GM19397 (cell line): ENCODE measurements around the gene MVD.
"Not testable (repeated sequence)": the region's sequence is repeated elsewhere in the genome, so short reads cannot be mapped to it uniquely, and the experiment has no call there.

Experiments used
- ATAC-seq: cut with Tn5 transposase; IDR thresholded peaks from one replicate; pipeline ENCODE4 v1.9.1; 2021; ENCODE audit warnings: mild to moderate bottlenecking, moderate library complexity; ENCODE audit not compliant: unreplicated experiment

MVD gene

DNA sequence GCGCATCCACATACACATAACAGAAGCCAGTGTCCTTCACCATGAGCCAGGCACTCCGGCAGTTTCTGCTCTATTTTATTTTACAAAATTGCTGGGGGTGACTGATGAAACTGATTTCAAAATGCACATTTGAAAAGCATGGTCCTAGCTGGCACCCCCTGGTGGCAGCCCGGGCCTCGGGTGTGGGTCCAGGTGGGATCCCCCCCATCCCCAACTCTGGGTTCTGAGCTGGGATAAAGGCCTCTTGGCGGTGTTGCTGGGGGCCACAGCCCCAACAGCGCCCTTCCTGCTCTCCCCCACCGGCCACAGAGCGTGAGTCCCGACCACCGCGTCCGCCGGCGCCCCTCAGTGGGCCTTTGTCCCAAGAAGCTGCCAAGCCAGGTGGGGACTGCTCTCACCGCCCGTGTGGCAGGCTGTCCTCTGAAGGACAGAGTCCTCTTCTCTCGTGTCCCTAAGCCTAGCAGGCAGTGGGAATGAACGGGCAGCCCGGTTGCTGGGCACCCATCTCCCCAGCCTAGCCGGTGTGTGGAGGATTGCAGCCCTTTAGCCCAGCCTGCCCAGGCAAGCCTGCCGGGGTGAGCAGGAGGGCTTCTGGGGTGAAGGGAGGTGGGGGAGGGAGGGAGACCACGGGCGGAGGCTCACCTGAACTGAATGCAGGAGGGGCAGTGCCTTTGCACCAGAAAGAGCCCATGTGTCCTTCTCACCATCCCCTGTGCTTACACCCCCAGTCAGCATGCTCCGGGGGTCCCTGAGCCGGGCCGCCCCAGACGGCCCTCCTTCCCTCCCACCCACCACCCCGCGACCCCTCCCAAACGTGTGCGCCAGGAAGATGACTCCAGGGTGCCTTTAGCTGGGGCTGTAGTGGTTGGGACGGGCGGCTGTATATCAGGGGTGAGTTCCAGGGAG lies 22.5 kb upstream of the MVD start:
- no peak for ATAC-seq

- ATAC-seq, result no peak
Measured at GRCh38 chr16:88684569-88685155, 21.8 kb upstream of the MVD start.

- ATAC-seq, result peak; percentile 67
Measured at GRCh38 chr16:88681709-88682451, 19.0 kb upstream of the MVD start.

GRCh38 chr16:88681084-88681680 lies 18.3 kb upstream of the MVD start:
- peak; percentile 5 for ATAC-seq

- ATAC-seq, result no peak
Measured at GRCh38 chr16:88680554-88681083, 17.7 kb upstream of the MVD start.

- ATAC-seq, result no peak
Measured at GRCh38 chr16:88678224-88678979, 15.5 kb upstream of the MVD start.

GRCh38 chr16:88677721-88678120 lies 14.8 kb upstream of the MVD start:
- no peak for ATAC-seq

- no peak for ATAC-seq
Measured at GRCh38 chr16:88676502-88677242, 13.8 kb upstream of the MVD start.

DNA sequence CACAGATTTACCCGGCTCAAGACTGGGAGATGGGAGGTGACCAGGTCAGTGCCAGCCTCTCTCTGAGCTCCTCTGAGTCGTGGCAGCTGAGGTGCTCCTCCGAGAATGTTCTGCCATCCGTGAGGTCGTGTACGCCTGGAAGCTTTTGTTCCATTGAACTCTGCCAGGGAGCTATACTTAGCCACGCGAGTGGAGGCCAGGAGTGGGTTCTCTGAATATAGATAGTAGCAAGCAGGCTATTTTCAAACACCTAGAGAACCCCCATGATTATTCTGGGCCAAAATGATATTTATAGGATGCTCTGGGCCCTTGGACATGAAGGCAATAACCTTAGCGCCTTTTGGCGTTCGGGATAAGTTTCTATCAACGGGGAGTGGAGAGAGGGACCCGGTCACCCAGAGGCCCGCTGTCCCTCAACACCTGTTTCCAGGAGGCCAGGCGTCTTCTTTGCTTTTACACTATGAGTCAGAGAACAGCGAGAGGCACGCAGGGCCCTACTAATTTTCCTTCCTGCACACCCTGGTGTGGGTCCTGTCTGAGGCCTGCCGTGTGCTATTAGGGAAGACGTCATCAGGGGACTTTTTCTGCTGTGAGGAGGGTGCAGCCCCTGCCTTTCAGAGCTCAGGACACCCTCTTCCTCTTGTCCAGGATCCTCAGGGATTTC lies 11.0 kb upstream of the MVD start:
- no peak for ATAC-seq

- ATAC-seq, result no peak
Measured at GRCh38 chr16:88672776-88673175, 9.9 kb upstream of the MVD start.

DNA sequence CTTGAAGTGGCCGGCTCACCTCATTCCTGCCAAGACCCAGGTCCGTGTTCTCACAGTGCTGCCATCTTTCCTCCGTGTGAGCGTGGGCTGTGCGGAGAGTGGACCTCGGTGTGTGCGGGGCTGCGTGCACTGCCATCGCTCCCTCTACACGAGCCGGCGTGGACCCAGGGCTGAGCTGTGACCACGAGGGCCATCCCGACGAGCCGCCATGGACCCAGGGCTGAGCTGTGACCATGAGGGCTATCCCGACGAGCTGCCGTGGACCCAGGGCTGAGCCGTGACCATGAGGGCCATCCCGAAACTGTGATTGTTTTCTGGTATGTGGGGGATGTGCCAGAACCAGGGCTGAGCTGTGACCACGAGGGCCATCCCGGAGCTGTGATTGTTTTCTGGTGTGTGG lies 8.9 kb upstream of the MVD start:
- ATAC-seq, result no peak

GRCh38 chr16:88669980-88670379 lies 7.1 kb upstream of the MVD start:
- ATAC-seq, result no peak

- not testable (repeated sequence) for ATAC-seq
Measured at GRCh38 chr16:88669493-88669892, 6.6 kb upstream of the MVD start.

GRCh38 chr16:88667461-88667860 lies 4.6 kb upstream of the MVD start:
- no peak for ATAC-seq

- ATAC-seq, result no peak
Measured at GRCh38 chr16:88665570-88665969, 2.7 kb upstream of the MVD start.

DNA sequence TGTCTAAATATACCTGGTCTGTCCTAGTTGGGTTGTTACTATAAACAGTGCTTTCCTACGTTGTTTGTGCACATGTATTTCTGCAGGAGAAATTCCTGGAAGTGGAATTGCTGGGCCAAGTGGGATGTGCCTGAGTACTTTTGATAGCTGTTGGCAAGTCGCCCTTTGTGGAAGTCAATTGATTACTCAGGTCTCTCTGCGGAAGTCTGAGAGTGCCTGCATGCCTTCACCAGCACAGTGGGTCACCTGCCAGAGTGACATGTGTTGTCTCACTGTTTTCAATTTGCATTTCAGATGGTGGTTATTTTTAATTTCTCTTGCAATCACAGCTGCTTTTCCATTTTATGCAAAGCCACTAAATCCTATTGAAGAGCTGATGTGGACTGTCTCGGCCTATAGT lies 2.3 kb upstream of the MVD start:
- no peak for ATAC-seq

- no peak for ATAC-seq
Measured at GRCh38 chr16:88662222-88662842, 559 bp downstream of the MVD start.

DNA sequence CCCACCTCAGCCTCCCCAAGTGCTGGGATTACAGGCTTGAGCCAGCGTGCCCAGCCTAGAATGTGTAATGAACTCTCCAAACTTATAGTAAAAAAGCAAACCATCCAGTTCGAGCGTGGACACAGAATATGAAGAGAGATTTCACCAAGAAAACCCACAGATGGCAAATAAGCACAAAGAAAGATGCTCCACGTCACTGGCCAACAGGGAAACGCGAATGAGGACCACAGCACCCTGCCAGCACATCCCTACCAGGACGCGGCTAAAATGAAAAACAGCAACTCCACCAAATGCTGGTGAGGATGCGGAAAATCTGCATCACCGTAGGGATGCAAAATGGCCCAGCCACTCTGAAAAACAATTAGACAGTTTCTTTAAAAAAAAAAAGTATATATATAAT lies 1.4 kb downstream of the MVD start:
- no peak for ATAC-seq

- no peak for ATAC-seq
Measured at GRCh38 chr16:88659160-88659559, 3.7 kb downstream of the MVD start.
